CD4-positive, alpha-beta T cell treated with Interleukin-4 for 1 hour (primary cell): ENCODE results near the gene IRS2.
"Not testable (repeated sequence)": the region's sequence is repeated elsewhere in the genome, so short reads cannot be mapped to it uniquely, and the experiment has no call there.

Experiments used
- DNase-seq, 2 donors: peaks; one replicate each; pipeline ENCODE4 v3.0.0-alpha.2; 2020 to 2022

IRS2 gene

GRCh38 chr13:109786457-109787134 lies at the start of gene IRS2:
TSS of gene IRS2 (minus strand) at chr13:109786583. CDS start at chr13:109786053, 530 bp downstream.
- peak; percentile 94 to 96 for DNase-seq

- no peak for DNase-seq
Observed at GRCh38 chr13:109834973-109835720, 48.8 kb upstream of the IRS2 start.

- DNase-seq: no peak
Observed at GRCh38 chr13:109833940-109834339, 47.6 kb upstream of the IRS2 start.

- DNase-seq: no peak
Observed at GRCh38 chr13:109833071-109833470, 46.7 kb upstream of the IRS2 start.

- DNase-seq: not testable (repeated sequence)
Observed at GRCh38 chr13:109828591-109829316, 42.4 kb upstream of the IRS2 start.

- not testable (repeated sequence) for DNase-seq
Observed at GRCh38 chr13:109823201-109823600, 36.8 kb upstream of the IRS2 start.

GRCh38 chr13:109821103-109821502 lies 34.7 kb upstream of the IRS2 start:
- DNase-seq: no peak

- no peak for DNase-seq
Observed at GRCh38 chr13:109819874-109820273, 33.5 kb upstream of the IRS2 start.

- no peak for DNase-seq
Observed at GRCh38 chr13:109818886-109819285, 32.5 kb upstream of the IRS2 start.

- no peak for DNase-seq
Observed at GRCh38 chr13:109817591-109818535, 31.5 kb upstream of the IRS2 start.

- DNase-seq: no peak
Observed at GRCh38 chr13:109816808-109817203, 30.4 kb upstream of the IRS2 start.

- DNase-seq: no peak
Observed at GRCh38 chr13:109816112-109816807, 29.9 kb upstream of the IRS2 start.

GRCh38 chr13:109815651-109816050 lies 29.3 kb upstream of the IRS2 start:
- DNase-seq: no peak

GRCh38 chr13:109813663-109814062 lies 27.3 kb upstream of the IRS2 start:
- DNase-seq: no peak

- DNase-seq: no peak
Observed at GRCh38 chr13:109812382-109812781, 26.0 kb upstream of the IRS2 start.

- DNase-seq: no peak
Observed at GRCh38 chr13:109810761-109811510, 24.6 kb upstream of the IRS2 start.

- DNase-seq: no peak
Observed at GRCh38 chr13:109809216-109809932, 23.0 kb upstream of the IRS2 start.

- DNase-seq: no peak
Observed at GRCh38 chr13:109807345-109807744, 21.0 kb upstream of the IRS2 start.

GRCh38 chr13:109804654-109805053 lies 18.3 kb upstream of the IRS2 start:
- DNase-seq: no peak

- DNase-seq: no peak
Observed at GRCh38 chr13:109803825-109804224, 17.4 kb upstream of the IRS2 start.
